Liver (tissue), 9 donors: ENCODE results near the gene CSMD2. TPM values are rescaled to one million over a fixed set of nuclear protein-coding genes. Genes with fewer than 3 reads are reported as not detected.

Experiments
- DNase-seq: peaks from one replicate; pipeline ENCODE4 v3.0.0-alpha.2; 2017; ENCODE audit warnings: low spot score
- H3K27ac ChIP-seq, 2 donors: one replicate each; pipeline ENCODE4 v1.7.0; 2013; ENCODE audit warnings: inconsistent platforms in 2 of 2, low read length in 2 of 2, control low read depth in 1 of 2, low read depth in 1 of 2, mild to moderate bottlenecking in 1 of 2
- H3K27me3 ChIP-seq, 4 donors: one replicate each; pipeline versions ENCODE4 v1.6.1 to v1.7.0; 2013; ENCODE audit warnings: low read length in 3 of 4, inconsistent platforms in 1 of 4, mild to moderate bottlenecking in 1 of 4, moderate library complexity in 1 of 4; ENCODE audit not compliant: control insufficient read depth in 4 of 4, insufficient read depth in 4 of 4
- H3K36me3 ChIP-seq, 4 donors: one replicate each; pipeline versions ENCODE4 v1.6.1 to v1.7.0; 2013; ENCODE audit warnings: low read length in 3 of 4, mild to moderate bottlenecking in 3 of 4, low read depth in 1 of 4, moderate library complexity in 1 of 4; ENCODE audit not compliant: control insufficient read depth in 4 of 4, insufficient read depth in 3 of 4
- H3K4me1 ChIP-seq, 4 donors: one replicate each; pipeline versions ENCODE4 v1.6.1 to v1.7.0; 2013; ENCODE audit warnings: low read length in 3 of 4, mild to moderate bottlenecking in 3 of 4, moderate library complexity in 1 of 4; ENCODE audit not compliant: control insufficient read depth in 4 of 4, insufficient read depth in 4 of 4
- H3K4me3 ChIP-seq, 3 donors: one replicate each; pipeline versions ENCODE4 v1.6.1 to v1.7.0; 2013; ENCODE audit warnings: low read length in 3 of 3, control low read depth in 1 of 3, low read depth in 1 of 3, mild to moderate bottlenecking in 1 of 3
- H3K9ac ChIP-seq, 2 donors: one replicate each; pipeline ENCODE4 v1.7.0; 2013; ENCODE audit warnings: low read length in 2 of 2, mild to moderate bottlenecking in 2 of 2, moderate library complexity in 2 of 2, control low read depth in 1 of 2, low read depth in 1 of 2
- H3K9me3 ChIP-seq, 4 donors: one replicate each; pipeline versions ENCODE4 v1.6.1 to v1.7.0; 2013; ENCODE audit warnings: low read length in 3 of 4; ENCODE audit not compliant: control insufficient read depth in 4 of 4
- EGR1 ChIP-seq, 2 donors: IDR thresholded peaks; 2 replicates each; pipeline ENCODE4 v1.6.1; 2016 to 2018; ENCODE audit warnings: antibody characterized with exemption in 2 of 2, low read depth in 2 of 2
- FOXA1 ChIP-seq: IDR thresholded peaks from 2 replicates; pipeline ENCODE4 v1.6.1; 2016; ENCODE audit warnings: antibody characterized with exemption
- FOXA2 ChIP-seq: IDR thresholded peaks from 2 replicates; pipeline ENCODE4 v1.6.1; 2016; ENCODE audit warnings: antibody characterized with exemption
- HNF4A ChIP-seq, 2 donors: conservative IDR thresholded peaks; 2 replicates each; pipeline ENCODE4 v1.6.1; 2016; ENCODE audit warnings: antibody characterized with exemption in 2 of 2, mild to moderate bottlenecking in 2 of 2
- HNF4G ChIP-seq: IDR thresholded peaks from 2 replicates; pipeline ENCODE4 v1.6.1; 2016; ENCODE audit warnings: antibody characterized with exemption
- JUND ChIP-seq, 2 donors: IDR thresholded peaks; 2 replicates each; pipeline ENCODE4 v1.6.1; 2016; ENCODE audit warnings: antibody characterized with exemption in 2 of 2
- NR2F2 ChIP-seq: IDR thresholded peaks from 2 replicates; pipeline ENCODE4 v1.6.1; 2016; ENCODE audit warnings: antibody characterized with exemption
- RXRA ChIP-seq, 2 donors: IDR thresholded peaks; 2 replicates each; pipeline ENCODE4 v1.6.1; 2017 to 2018; ENCODE audit warnings: antibody characterized with exemption in 2 of 2, mild to moderate bottlenecking in 1 of 2
- SP1 ChIP-seq: IDR thresholded peaks from 2 replicates; pipeline ENCODE4 v1.6.1; 2018; ENCODE audit warnings: antibody characterized with exemption, mild to moderate bottlenecking
- YY1 ChIP-seq: IDR thresholded peaks from 2 replicates; pipeline ENCODE4 v1.6.1; 2016; ENCODE audit warnings: antibody characterized with exemption, mild to moderate bottlenecking
- WGBS: extraction: QIAGEN DNeasy Blood & Tissue Kit; methylation state at CpG from one replicate; pipeline ENCODE4 v1.1.7; 2013; 5-methylcytosine and 5-hydroxymethylcytosine counted together
- polyA plus RNA-seq, 2 donors: library from polyadenylated mRNA; stranded (reverse) in 1 of 2; unstranded in 1 of 2; fragments of 200-250 nt in 1 of 2; fragments of >200 nt in 1 of 2; fragmentation: Nextera tagmentation in 1 of 2; extraction: Ambion mirVana in 1 of 2; gene quantifications; one replicate each; pipeline versions ENCODE4 v1.2.1 to v1.2.3, GENCODE V29; 2013 to 2015
- total RNA-seq, 2 donors: library from RNA; depleted of rRNA; stranded (reverse); fragments of >200 nt; gene quantifications; one replicate each; pipeline ENCODE4 v1.2.3, GENCODE V29; 2014
- TF ChIP-seq, protein P1 (sequence below): IDR thresholded peaks from 2 replicates; pipeline ENCODE4 v1.6.1; 2016; ENCODE audit warnings: antibody characterized with exemption
- TF ChIP-seq, protein P2 (sequence below): IDR thresholded peaks from 2 replicates; pipeline ENCODE4 v1.6.1; 2016; ENCODE audit warnings: antibody characterized with exemption
- TF ChIP-seq, protein P3 (sequence below): IDR thresholded peaks from 2 replicates; pipeline ENCODE4 v1.6.1; 2016; ENCODE audit warnings: antibody characterized with exemption
- TF ChIP-seq, protein P4 (sequence below): IDR thresholded peaks from 2 replicates; pipeline ENCODE4 v1.6.1; 2016; ENCODE audit warnings: antibody characterized with exemption, mild to moderate bottlenecking
- donor health status: healthy.
- donor health status: healthy.
- donor health status: healthy.
- donor health status: healthy.
- donor health status: healthy.

CSMD2 gene
- total and polyA plus RNA-seq, 4 donors, result 0.08 to 0.09 TPM; not detected in 2

DNA sequence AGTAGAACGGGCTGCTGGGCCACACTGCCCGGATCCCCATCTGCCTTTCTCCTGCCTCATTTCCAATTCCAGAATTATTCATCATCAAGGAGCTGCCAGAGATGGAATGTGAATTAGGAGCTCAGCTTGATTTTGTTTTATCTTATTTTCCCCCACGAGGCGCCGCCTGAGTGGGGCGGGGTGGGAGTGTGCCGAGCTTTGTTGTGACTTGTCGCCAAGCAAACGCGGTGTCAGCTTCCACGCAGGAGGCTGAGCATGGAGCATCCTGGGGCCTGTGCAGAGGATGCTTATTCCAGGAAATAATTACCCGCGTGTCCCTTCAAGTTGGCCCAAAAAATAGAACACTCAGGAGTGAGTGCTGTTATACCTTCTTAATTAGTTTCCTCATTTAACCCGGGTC lies 209.9 kb downstream of the CSMD2 start:
- H3K4me1 ChIP-seq, result no peaks in the 10 kb centered on the region
- H3K27me3 ChIP-seq, result no peaks in the 10 kb centered on the region
- no peak overlapping the region for H3K9ac ChIP-seq
- H3K27ac ChIP-seq, result no peak overlapping the region
- no peaks in the 10 kb centered on the region for H3K36me3 ChIP-seq
- DNase-seq, result no peak
- 78% methylated on average over 14 of the region's 14 CpGs for WGBS
- TF ChIP-seq SP1 (no peak), JUND (IDR thresholded peaks at IDR 0.05) (no peak), NR2F2 (no peak), FOXA2 (no peak), EGR1 (IDR thresholded peaks at IDR 0.05; ENCODE audit: low read depth in 2 of 2) (no peak), FOXA1 (no peak)
- TF ChIP-seq, protein P1, sequence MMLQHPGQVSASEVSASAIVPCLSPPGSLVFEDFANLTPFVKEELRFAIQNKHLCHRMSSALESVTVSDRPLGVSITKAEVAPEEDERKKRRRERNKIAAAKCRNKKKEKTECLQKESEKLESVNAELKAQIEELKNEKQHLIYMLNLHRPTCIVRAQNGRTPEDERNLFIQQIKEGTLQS, result no peak
- TF ChIP-seq, protein P2, sequence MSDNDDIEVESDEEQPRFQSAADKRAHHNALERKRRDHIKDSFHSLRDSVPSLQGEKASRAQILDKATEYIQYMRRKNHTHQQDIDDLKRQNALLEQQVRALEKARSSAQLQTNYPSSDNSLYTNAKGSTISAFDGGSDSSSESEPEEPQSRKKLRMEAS, result no peak
- TF ChIP-seq, protein P3, sequence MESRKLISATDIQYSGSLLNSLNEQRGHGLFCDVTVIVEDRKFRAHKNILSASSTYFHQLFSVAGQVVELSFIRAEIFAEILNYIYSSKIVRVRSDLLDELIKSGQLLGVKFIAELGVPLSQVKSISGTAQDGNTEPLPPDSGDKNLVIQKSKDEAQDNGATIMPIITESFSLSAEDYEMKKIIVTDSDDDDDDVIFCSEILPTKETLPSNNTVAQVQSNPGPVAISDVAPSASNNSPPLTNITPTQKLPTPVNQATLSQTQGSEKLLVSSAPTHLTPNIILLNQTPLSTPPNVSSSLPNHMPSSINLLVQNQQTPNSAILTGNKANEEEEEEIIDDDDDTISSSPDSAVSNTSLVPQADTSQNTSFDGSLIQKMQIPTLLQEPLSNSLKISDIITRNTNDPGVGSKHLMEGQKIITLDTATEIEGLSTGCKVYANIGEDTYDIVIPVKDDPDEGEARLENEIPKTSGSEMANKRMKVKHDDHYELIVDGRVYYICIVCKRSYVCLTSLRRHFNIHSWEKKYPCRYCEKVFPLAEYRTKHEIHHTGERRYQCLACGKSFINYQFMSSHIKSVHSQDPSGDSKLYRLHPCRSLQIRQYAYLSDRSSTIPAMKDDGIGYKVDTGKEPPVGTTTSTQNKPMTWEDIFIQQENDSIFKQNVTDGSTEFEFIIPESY, result no peak
- no peaks in the 10 kb centered on the region for H3K9me3 ChIP-seq
- H3K4me3 ChIP-seq, result no peak overlapping the region

DNA sequence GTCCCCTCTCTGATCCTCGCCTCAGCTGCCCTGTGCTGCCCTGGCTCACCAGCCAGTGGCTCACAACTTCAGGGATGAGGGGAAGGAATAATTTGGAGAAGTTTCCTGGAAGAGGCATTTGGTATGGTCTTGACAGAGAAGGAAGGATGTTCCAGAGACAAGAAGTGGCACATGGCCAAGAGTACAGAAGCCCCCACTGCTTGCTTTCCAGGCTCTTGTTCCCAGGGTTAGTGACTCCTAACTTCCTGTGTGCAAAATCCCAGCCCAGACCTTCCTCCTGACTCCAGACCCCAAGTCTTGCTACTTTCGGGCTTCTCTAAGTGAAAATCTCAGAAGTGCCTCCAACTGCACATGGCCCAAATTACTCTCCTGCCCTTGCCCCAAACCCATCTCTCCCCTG lies 215.5 kb downstream of the CSMD2 start:
- Histone ChIP-seq H3K9me3 (no peaks in the 10 kb centered on the region), H3K4me3 (no peak overlapping the region), H3K9ac (no peak overlapping the region), H3K27ac (no peak overlapping the region), H3K4me1 (peaks cover 0 to 3% (median 1%) of the 10 kb centered on the region in 4 donors), H3K27me3 (no peaks in the 10 kb centered on the region), H3K36me3 (no peaks in the 10 kb centered on the region)
- 81% methylated on average over 2 of the region's 2 CpGs for WGBS
- no peak for DNase-seq
- TF ChIP-seq HNF4G (no peak), HNF4A (conservative IDR thresholded peaks at IDR 0.05) (no peak), FOXA1 (no peak), RXRA (IDR thresholded peaks at IDR 0.05) (peak; percentile 52 to 55), YY1 (no peak)
- TF ChIP-seq, protein P4, sequence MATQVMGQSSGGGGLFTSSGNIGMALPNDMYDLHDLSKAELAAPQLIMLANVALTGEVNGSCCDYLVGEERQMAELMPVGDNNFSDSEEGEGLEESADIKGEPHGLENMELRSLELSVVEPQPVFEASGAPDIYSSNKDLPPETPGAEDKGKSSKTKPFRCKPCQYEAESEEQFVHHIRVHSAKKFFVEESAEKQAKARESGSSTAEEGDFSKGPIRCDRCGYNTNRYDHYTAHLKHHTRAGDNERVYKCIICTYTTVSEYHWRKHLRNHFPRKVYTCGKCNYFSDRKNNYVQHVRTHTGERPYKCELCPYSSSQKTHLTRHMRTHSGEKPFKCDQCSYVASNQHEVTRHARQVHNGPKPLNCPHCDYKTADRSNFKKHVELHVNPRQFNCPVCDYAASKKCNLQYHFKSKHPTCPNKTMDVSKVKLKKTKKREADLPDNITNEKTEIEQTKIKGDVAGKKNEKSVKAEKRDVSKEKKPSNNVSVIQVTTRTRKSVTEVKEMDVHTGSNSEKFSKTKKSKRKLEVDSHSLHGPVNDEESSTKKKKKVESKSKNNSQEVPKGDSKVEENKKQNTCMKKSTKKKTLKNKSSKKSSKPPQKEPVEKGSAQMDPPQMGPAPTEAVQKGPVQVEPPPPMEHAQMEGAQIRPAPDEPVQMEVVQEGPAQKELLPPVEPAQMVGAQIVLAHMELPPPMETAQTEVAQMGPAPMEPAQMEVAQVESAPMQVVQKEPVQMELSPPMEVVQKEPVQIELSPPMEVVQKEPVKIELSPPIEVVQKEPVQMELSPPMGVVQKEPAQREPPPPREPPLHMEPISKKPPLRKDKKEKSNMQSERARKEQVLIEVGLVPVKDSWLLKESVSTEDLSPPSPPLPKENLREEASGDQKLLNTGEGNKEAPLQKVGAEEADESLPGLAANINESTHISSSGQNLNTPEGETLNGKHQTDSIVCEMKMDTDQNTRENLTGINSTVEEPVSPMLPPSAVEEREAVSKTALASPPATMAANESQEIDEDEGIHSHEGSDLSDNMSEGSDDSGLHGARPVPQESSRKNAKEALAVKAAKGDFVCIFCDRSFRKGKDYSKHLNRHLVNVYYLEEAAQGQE, result no peak

DNA sequence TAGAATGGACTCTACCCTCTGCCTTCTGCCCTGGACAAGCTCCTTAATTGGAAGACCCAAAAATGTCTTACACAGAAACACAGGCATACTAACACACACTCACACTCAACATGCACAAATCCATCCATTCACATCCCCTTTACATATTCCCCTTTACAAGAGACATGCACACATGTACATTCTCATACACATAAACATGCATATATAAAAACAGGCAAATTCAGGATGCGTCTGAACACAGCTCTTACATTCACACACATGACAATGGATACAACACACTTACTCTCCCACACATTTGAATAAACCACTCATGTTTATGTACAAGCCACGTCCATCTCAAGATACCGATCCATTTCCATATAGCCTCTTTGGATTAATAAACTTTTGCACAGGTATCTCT lies 216.7 kb downstream of the CSMD2 start:
- WGBS, result 92% methylated on average over 3 of the region's 3 CpGs
- Histone ChIP-seq H3K4me1 (peaks cover 0 to 3% (median 1%) of the 10 kb centered on the region in 4 donors), H3K36me3 (no peaks in the 10 kb centered on the region), H3K4me3 (no peak overlapping the region), H3K9ac (no peak overlapping the region), H3K27ac (no peak overlapping the region), H3K27me3 (no peaks in the 10 kb centered on the region), H3K9me3 (no peaks in the 10 kb centered on the region)
- TF ChIP-seq FOXA2, result no peak
- DNase-seq, result no peak
